ENCODE measurements around the gene YWHAE.

YWHAE gene

GRCh38 chr17:1413281-1413791, 13.3 kb upstream of the YWHAE start:
- no peak overlapping the region for H3K4me3 ChIP-seq (ENCODE audit: low read depth, low read length, poor library complexity, severe bottlenecking)
- no peak overlapping the region for H3K4me2 ChIP-seq (ENCODE audit: low read length)
- peaks cover 8% of the 10 kb centered on the region for H3K4me1 ChIP-seq (ENCODE audit: insufficient read depth, low read length, severe bottlenecking)
- H3K9me3 ChIP-seq (ENCODE audit: low read length) = no peaks in the 10 kb centered on the region
- 0 out of 2 replicates have a peak, but pooled peaks cover 9% of the 10 kb centered on the region for H3K27me3 ChIP-seq (ENCODE audit: insufficient read depth, low read length)
- H3K27ac ChIP-seq (ENCODE audit: low read depth, low read length, poor library complexity, severe bottlenecking) = no peak overlapping the region
- no peaks in the 10 kb centered on the region for H3K79me2 ChIP-seq (ENCODE audit: insufficient read depth, low read length)
- no peaks in the 10 kb centered on the region for H3K9me2 ChIP-seq (ENCODE audit: low read depth, low read length)
- no peaks in the 10 kb centered on the region for H3F3A ChIP-seq (ENCODE audit: insufficient read depth, low read length)
- no peak overlapping the region for H2AFZ ChIP-seq (ENCODE audit: low read length)
- H3K36me3 ChIP-seq (ENCODE audit: insufficient read depth, low read length) = no peaks in the 10 kb centered on the region
- TF ChIP-seq EZH2 (IDR thresholded peaks at IDR 0.05; ENCODE audit: borderline replicate concordance, low read length) = no peak
- TF ChIP-seq CTCF (IDR thresholded peaks at IDR 0.05; ENCODE audit: low read length) = no peak
- H3K9ac ChIP-seq (ENCODE audit: low read length) = no peak overlapping the region
- no peaks in the 10 kb centered on the region for H4K20me1 ChIP-seq (ENCODE audit: insufficient read depth, low read length)

- Histone ChIP-seq H4K20me1 (ENCODE audit: insufficient read depth, low read length) (no peaks in the 10 kb centered on the region), H3K9ac (ENCODE audit: low read length) (no peak overlapping the region), H3K4me1 (ENCODE audit: insufficient read depth, low read length, severe bottlenecking) (peaks cover 8% of the 10 kb centered on the region), H3K36me3 (ENCODE audit: insufficient read depth, low read length) (no peaks in the 10 kb centered on the region), H3K4me2 (ENCODE audit: low read length) (no peak overlapping the region), H3F3A (ENCODE audit: insufficient read depth, low read length) (no peaks in the 10 kb centered on the region), H3K4me3 (ENCODE audit: low read depth, low read length, poor library complexity, severe bottlenecking) (no peak overlapping the region), H2AFZ (ENCODE audit: low read length) (no peak overlapping the region), H3K27ac (ENCODE audit: low read depth, low read length, poor library complexity, severe bottlenecking) (no peak overlapping the region), H3K9me3 (ENCODE audit: low read length) (no peaks in the 10 kb centered on the region), H3K9me2 (ENCODE audit: low read depth, low read length) (no peaks in the 10 kb centered on the region), H3K27me3 (ENCODE audit: insufficient read depth, low read length) (0 out of 2 replicates have a peak, but pooled peaks cover 9% of the 10 kb centered on the region), H3K79me2 (ENCODE audit: insufficient read depth, low read length) (no peaks in the 10 kb centered on the region)
- TF ChIP-seq EZH2 (IDR thresholded peaks at IDR 0.05; ENCODE audit: borderline replicate concordance, low read length) (no peak), CTCF (IDR thresholded peaks at IDR 0.05; ENCODE audit: low read length) (no peak)
Observed at GRCh38 chr17:1412185-1413110, 12.4 kb upstream of the YWHAE start.

GRCh38 chr17:1402262-1402586, 2.2 kb upstream of the YWHAE start:
- no peak overlapping the region for H3K4me2 ChIP-seq (ENCODE audit: low read length)
- H3K27ac ChIP-seq (ENCODE audit: low read depth, low read length, poor library complexity, severe bottlenecking) = no peak overlapping the region
- H3K9me2 ChIP-seq (ENCODE audit: low read depth, low read length) = no peaks in the 10 kb centered on the region
- TF ChIP-seq CTCF (IDR thresholded peaks at IDR 0.05; ENCODE audit: low read length) = no peak
- no peak for TF ChIP-seq EZH2 (IDR thresholded peaks at IDR 0.05; ENCODE audit: borderline replicate concordance, low read length)
- peaks cover 25% of the 10 kb centered on the region for H3K79me2 ChIP-seq (ENCODE audit: insufficient read depth, low read length)
- H3K4me1 ChIP-seq (ENCODE audit: insufficient read depth, low read length, severe bottlenecking) = peaks cover 22% of the 10 kb centered on the region
- no peaks in the 10 kb centered on the region; the same call in 1 of the 2 replicates for H3K27me3 ChIP-seq (ENCODE audit: insufficient read depth, low read length)
- H3F3A ChIP-seq (ENCODE audit: insufficient read depth, low read length) = no peaks in the 10 kb centered on the region
- H3K9ac ChIP-seq (ENCODE audit: low read length) = no peak overlapping the region
- no peak overlapping the region for H2AFZ ChIP-seq (ENCODE audit: low read length)
- H4K20me1 ChIP-seq (ENCODE audit: insufficient read depth, low read length) = no peaks in the 10 kb centered on the region
- H3K9me3 ChIP-seq (ENCODE audit: low read length) = no peaks in the 10 kb centered on the region
- H3K4me3 ChIP-seq (ENCODE audit: low read depth, low read length, poor library complexity, severe bottlenecking) = no peak overlapping the region
- peaks cover 17% of the 10 kb centered on the region for H3K36me3 ChIP-seq (ENCODE audit: insufficient read depth, low read length)

All from OCI-LY1 (cell line).